CD4-positive, alpha-beta T cell treated with Interferon alpha-2 for 1 hour (primary cell): ENCODE data around the gene SLX9.

ENCODE experiments used
- DNase-seq, 2 donors: peaks; one replicate each; pipeline ENCODE4 v3.0.0-alpha.2; 2020 to 2022

The SLX9 gene, protein sequence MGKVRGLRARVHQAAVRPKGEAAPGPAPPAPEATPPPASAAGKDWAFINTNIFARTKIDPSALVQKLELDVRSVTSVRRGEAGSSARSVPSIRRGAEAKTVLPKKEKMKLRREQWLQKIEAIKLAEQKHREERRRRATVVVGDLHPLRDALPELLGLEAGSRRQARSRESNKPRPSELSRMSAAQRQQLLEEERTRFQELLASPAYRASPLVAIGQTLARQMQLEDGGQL

DNA sequence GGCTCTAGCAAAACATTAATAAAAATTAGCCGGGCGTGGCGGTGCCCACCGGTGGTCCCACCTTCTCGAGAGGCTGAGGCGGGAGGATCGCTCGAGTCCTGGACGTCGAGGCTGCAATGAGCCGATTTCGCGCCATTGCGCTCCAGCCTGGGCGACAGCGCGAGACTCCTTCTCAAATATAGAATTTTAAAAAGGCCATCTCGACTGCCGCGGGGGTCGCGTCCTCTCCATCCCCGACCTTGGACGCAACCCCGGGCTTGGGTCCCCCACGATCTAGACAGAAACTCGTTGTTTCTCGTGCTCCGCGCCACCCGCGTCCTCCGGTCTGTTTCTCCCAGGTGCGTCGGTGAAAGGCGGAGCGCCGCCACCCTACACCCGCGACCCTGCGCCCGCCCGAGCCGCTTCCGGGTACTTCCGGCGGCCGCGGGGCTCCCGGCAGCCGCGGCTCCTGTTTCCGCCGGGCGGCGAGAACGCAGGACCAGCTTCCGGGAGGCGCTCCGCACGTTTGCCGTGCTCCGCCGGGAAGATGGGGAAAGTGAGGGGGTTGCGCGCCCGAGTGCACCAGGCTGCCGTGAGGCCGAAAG is at the start of gene SLX9:
SLX9 (plus strand) TSS at position 498 of the 584 bp plus-strand sequence; CDS start at position 527, 29 bp downstream.
- peak; percentile 72 to 83 for DNase-seq

DNA sequence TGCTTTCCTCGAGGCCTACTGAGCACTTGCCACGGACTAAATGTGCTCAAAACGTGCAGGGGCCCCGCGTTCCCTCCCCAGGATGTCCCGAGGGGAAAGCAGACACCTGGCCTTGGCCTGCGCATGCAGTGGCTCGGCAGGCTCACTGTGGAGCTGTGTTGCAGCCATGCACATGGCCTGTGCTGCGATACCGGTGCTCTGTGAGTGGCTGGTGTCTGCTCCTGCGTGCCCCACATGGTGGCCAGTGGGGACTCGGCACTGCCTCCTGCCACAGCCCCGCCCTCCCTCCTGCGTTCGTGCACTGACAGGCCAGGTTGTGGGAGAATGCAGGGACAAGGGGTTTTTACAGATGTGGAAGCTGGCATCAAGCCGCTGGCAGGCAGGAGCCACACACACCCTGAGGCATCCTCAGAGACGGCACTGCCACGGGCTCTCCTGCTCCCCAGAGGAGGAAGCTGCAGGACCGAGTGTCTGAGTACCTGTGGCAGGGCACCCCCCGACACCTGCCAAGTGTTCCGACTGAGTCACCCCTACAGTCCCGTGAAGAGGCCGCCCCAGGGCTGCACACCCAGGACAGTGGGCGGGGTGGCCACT is 49.4 kb upstream of the SLX9 start:
- DNase-seq, result no peak

DNA sequence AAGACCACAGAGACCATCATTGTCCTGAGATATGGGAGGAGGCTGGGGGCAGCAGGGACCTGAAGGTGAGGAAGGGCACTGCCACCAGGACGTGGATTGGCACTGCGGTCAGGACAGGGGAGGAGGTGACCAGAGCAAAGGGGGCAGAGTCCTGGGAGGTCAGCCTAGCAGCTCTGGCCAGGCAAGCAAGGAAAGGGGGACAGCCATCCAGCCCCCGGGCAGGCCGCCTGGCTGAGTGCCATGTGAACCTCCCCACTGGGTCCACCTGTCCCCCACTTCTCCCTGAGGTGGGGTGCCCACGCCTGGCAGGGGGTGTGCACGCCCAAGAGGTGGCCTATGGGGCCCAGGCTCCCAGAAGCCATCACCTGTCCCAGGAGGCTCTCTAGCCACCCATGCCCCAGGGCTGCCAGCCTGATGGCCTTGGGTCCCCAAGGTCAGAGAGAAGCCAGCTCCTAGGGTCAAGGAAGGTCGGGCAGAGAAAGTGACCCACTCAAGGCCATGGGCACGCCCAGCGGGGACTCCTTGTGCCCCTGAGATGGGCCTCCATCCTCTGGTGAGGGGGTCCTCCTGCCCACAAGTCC is 48.8 kb upstream of the SLX9 start:
- no peak for DNase-seq

DNA sequence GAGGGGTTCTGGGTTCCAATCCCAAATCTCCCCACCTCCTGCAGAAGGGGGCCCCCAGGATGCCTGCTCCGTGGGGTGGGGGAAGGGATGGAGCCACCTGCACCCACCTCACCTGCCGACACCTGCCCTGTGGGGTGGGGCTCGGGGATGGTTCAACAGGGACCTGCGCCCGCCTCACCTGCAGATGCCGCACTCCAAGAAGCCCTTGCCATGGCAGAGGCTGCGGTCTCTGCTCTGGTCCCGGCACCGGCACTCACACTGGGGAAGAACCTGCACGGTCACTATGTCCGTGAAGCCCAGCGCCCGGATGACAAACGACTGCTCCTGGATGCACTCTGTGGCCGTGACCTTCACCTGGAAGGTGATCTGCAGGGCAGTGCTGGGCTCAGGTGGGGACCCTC is 48.2 kb upstream of the SLX9 start:
- no peak for DNase-seq

DNA sequence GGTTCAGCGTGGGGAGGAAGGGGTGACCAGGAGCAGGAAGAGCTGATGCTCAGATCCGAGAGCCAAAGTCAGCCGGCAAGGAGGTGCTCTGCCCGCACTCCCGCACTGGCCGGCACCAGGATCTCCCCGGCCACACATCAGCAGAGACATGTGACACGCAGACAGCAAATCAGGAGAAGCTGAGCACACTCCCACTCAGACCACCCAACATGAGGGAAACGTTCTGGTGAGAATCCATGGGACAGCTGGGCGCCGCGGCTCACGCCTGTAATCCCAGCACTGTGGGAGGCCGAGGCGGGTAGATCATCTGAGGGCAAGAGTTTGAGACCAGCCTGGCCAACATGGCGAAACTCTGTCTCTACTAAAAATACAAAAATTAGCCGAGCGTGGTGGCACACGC is 47.7 kb upstream of the SLX9 start:
- no peak for DNase-seq

DNA sequence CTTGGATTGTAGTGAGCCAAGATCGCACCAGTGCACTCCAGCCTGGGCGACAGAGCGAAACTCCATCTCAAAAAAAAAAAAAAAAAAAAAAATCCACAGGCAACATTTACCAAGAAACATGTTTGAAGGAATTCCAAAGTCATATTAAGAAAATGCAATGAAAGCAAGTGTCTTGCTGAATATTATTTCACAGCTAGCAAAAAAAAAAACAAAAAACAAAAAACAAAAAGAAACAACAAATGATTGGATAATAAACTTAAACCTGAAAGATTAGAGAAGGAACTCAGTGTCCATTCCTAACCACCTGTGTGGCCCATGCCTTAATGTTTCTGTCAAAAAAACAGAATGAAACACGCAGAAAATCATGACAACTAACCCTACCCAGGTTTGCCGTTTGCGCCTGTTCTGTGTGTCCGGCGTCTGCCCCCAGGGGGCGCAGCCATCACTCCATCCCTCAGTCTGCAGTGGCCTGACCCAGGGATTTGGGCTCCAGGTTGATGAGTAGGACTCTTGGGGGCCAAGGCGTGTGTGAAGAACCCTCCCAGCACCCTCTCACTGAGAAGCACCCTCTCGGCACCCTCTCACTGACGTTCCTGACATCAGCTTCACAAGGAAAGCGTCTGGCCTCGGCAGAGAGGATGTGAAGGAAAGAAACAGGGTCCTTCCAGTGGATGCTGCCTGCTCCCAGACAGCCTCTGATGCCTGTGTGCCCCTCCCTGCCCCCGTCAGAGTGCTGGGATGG is 47.1 kb upstream of the SLX9 start:
- peak; percentile 74 to 84 for DNase-seq

DNA sequence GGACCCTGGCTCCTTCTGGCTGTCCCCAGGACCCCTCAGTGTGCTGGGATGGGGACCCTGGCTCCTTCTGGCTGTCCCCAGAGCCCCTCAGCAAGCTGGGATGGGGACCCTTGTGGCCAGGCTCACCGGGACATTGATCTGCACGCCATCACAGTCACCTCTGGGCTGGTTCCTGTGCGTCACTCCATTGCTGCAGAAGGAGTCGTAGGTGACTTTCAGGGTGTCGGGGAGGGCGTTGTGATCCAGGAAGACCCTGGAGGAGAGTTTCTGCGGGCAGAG is 46.6 kb upstream of the SLX9 start:
- no peak for DNase-seq

DNA sequence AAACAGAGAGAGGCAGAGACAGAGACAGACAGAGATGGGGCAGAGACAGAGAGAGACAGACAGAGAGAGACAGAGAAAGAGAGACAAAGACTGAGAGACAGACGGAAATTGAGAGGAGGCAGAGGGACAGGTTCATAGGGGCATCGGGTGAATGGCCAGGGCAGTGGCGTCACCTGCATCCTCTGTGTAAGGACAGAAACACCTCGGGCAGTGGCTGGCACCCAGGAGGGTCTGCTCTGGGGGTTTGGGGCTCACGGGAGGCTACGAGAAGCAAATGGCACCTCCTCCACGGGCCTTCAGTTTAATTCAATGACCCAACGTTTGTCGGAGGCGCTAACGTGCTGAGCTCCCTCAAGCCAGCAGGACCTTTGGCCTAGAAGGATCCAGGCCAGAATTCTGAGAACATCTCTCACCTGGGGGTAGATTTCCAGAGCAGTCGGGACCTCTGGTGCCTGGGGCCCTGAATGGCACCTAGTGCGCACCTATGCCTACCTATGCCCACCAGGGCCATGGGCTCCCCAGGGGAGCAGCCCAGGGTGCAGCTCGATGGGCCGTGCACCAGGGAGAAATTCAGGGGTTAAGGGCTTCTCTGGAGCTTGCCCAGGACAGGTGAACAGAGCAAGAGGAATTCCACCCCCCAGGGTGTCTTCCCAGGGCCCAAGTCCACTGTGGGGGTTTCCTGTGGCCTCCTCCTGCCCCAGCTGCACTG is 45.7 kb upstream of the SLX9 start:
- no peak for DNase-seq

DNA sequence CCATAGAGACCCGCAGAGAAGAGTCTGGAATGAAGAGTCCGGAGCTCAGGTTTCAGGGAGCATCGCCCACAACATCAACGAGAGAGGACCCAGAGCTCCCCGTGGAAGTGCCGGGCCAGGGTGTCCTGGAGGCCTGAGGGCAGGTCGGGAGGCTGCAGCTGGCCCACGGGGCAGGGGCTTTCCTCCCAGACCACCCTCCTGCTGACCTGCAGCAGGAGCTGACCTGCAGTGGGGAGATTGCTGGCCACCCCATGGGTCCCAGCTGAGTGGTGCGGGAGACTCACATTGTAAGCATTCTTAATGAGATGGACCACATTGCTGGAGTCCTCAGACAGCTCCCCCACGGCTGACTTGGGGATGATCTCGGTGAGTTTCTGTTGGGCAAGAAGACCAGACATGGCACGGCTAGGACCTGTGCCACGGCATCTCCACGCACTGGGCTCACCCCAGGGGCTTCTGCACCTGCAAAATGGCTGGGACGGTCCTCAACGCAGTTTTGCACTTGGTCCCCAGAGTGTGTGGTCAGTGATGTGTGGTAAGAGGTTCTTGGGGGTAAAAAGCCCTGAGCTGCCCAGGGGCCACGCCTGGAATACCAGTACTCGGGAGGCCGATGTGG is 45.0 kb upstream of the SLX9 start:
- no peak for DNase-seq

DNA sequence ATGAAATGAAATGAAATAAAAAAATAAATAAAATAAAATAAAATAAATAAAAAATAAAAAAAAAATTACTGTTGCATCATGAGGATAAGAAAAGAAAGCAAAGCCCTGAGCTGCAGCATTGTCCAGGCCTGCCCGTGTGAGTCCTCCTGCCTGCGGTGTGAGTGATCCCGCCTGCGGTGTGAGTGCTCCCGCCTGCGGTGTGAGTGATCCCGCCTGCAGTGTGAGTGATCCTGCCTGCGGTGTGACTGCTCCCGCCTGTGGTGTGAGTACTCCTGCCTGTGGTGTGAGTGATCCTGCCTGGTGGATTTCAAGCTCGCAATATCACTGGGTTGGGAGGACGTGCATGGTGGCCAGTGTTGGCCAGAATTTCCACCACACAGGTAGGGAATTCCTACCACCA is 44.0 kb upstream of the SLX9 start:
- DNase-seq, result no peak

DNA sequence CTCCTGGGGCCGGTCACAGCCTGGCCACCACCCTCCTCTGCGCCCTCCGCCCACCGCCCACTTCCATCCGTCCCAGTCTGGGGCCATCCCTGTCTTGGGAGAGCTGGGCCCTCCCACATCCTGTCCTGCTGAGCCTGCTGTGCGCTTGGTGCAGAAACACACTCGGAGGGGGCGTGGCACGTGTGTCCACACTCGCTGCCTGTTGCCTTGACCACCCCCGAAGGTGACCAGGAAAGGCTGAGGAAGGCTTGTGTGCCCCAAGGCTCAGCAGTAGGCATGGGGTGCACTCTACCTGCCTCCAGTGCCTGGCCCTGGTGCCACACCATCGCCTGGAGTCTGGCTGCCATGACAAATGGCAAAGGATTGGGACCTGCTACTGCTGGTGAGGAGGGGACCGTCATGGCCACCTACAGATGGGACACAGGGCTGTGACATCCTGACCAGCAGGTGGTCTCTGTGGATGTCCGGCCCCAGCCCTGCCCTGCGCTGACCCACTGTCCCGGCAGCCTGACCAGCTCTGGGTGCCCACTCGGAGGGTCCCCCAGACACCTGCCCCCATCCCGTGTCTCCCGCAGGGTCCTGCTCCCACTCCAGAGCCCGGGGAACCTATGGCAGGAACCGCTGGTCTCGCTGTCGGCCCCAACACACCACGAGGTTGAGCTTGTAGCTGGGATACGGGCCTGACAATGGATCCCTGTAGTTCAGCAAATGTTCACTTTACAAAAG is 43.1 kb upstream of the SLX9 start:
- DNase-seq, result no peak

DNA sequence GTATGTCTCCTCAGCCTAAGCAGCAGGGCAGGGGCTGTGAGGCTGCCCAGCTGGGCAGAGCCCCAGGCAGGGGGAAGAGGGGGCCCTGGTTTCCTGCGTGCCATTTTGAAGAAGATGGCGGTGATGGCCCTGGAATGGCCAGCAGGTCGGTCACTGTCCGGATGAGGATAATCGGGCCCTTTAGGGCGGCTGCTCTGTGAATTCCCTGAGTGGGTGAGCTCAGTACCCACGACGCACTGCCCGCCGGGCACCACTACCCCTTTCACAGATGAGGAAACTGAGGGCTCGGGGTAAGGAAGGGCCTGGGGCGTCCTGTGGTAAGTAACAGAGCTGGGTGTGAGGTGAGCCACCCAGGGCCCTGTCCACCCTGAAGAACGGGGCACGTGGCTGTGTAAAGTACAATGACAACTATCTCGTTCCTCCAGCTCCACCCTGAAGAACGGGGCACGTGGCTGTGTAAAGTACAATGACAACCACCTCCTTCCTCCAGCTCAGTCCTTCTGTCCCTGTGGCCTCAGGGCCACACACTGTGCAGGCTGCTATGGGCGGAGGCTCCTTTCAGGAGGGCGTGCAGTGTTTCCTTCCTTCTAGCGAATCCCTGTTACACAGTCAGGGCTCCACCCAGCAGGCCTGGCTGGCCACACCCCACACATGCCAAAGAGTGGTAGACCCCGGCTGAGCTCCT is 42.4 kb upstream of the SLX9 start:
- DNase-seq, result peak in 1 of 2 donors; percentile 45

DNA sequence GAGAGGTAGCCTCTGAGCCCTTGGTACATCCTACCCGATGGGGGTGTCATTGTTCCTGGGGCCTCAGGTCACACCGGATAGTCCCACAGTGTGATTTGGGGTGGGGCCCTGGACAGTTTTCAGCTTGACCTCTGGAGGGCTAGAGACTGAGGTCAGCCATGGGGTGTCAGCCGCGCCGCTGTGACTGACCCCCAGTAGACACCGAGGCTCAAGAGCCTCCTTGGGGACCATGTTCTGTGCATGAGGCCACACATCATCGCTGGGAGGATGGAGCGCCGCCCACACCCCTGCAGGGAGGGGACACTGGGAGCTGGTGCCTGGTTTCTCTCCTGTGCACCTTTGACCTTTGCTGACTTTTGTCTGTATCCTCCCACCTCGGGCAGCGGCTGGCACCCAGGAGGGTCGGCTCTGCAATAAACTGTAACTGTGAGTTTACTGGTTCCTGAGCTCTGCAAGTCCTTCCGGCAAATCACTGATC is 41.8 kb upstream of the SLX9 start:
- no peak for DNase-seq

DNA sequence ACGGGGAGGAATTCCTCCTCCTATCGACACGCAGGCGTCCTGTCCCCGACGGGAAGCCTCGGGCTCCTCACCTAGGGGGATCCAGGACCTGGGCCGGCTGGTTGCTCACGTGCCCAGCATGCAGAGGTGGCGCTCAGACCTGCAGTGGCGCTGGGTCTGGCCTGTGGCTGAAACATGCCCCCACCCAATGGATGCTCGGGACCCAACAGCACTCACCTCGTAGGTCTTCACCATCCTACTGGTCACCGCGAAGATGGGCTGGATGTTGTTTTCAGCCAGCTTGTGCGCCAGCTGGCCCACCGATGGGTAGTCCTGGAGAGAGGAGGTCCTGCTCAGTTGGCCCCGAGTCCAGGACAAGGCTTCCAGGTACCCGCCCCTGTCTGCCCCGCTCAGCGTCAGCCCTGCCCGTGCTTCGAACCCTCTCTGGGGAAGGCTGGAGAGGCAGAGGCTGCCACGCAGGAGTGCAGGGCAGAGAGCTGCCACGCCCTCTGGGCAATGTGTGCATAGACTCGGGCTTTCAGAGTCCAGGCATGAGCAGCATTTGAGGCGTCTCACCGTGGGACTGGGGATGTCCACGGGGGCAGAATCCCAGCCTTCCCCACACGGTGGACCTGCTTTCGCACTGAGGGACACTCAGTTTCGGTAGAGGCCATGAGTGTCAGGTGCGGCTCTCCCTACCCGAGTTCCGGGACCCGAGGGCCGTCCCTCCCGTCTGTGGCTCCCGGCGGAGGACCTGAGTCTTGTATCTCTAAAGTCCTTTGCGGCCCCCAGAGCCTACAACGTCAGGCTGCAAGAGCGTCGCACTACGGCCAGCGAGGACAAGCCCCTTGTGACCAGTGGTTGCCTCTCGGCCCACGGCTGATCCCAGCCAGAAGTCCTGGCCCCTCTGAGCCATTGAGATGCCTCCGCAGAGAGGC is 40.7 kb upstream of the SLX9 start:
- DNase-seq, result no peak

DNA sequence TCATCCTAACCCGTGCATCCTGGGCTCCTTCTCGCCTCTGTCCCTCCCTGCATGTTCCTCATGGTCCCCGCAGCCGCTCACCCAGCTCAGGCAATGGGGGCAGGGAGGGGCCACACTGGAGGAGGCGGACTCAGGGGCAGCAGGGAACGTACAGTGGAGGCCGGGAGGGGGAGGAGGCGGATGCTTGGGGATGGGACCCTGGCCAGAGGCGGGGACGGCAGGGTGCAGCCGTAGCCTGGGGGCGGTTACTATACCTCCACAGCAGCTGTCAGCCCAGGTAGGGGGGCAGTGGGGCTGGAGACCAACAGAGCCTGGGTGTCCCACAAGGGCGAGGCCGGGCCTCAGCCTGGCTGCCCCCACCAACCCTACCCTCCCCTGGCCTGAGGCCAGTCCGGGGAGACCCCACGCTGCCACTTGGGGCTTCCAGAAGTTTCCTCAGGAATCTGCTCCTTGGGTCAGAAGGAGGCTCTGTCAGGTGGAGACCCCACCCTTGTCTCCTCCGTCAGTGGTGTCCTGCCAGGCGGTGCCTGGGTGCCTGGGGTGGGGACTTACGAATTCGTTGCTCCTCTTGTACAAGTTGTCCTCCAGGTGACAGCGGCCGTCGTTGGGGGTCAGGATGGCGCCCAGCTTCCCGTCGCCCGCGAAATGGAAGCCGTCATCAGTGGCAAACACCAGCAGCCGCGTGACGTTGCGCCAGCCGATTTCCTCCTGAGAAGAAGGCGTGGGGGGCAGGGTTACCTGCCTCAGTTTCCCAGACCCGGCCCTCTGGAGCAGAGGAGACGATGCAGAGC is 39.9 kb upstream of the SLX9 start:
- no peak for DNase-seq

DNA sequence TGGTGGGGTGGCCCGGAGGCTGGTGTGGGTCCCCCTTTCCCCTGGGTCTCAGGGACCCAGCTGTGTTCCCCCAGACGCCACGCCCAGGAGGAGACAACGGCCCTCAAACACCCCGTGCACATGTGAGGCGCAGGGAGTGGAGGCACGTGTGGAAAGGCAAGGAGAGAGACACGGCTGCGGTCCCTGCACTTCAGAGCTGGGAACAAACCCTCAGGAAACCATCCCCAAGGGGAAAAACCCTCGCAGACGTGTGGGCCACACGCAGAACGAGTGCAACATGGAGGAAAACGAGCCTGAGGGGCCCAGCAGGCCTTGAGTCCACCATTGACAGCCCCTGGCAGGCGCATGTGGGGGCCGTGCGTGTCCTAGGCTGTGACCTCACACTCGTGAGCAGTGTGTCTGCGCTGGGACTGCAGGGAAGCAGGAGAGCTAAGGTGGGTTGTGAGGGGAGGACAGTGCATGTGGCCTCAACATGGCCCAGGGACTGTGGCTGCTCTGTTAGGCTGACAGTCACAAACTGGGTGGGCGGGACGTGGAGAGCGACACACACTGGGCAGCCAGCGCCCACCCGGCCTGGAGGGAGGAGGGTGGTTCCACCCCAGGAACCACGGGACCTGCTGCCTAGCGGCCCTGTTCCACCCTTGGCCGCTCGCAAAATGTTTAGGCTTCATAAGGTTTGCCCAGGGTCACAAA is 39.1 kb upstream of the SLX9 start:
- no peak for DNase-seq

DNA sequence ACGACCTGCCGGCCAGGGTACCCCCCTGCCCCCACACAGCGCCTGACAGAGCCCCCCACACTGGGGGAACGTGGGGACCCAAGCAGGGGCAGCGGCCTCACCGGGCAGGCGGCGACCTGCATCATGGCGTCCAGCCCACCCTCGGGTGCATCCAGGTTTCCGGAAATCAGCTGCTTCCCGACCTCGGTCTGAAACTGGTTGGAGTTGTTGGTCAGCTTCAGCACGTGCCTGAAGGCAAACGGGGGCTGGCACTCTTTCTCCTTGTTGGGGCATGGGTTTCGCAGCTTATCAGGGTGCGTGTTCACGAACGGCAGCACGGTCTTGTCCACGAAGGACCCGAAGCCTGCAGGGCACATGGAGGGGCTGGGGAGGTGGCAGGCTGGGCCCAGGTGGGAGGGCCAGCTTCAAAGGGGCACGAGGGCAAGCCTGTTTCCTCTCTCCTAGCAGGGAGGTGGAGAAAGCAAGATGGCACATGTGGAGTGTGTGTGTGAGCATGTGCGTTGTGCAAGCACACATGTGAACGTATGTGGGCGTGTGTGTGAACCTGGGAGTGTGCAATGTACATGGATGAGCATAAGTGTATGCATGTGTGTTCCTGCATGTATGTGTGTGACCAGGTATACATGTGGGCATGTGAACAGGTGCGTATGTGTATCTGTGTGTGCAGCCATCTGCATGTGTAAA is 38.3 kb upstream of the SLX9 start:
- DNase-seq, result no peak
